Measurements from ENCODE around the gene IRF2.

The IRF2 gene

GRCh38 chr4:184442314-184442635, 32.1 kb downstream of the IRF2 start:
- TF ChIP-seq CTCF (conservative IDR thresholded peaks at IDR 0.05) (no peak), ZFX (IDR thresholded peaks at IDR 0.05) (no peak)
- H3K27ac ChIP-seq: no peak overlapping the region

DNA sequence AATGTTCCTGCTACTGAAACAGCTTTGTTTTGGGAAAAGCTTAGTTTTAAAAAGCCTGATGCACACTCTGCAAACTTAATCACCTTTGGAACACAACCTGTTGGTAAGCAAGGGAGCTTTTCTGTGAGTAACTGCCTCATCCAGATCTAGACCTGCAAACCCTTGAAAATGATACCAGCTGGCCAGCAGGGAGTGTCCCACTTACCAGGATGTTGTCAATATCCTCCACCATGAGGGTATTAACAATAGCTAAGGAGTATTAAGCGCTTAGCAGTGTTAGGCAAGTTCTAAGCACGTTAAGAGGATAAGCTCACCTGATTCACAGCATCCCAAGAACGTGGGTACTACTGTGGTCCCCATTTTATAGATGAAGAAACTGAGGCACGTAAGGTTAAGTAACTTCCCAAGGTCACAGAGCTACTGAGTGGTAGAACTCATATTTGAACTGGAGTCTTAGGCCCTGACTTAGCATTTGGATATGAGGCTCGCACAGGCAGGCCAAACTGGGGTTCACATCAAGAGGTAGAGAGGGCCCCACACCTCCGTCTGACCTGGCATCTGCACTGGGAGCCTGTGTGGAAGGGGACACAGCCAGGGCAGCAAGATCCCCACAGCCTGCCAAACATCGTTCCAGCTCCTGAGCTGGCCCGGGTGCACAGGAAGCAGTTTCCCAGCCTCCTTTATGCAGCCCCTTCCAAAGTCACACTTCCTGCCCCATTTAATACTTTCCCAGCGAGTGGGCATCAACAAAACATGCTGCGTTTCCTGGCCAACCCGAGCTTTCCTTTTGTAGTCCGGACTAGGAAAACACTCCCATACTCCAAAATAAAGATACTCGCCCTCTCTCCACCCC, 32.7 kb downstream of the IRF2 start:
- TF ChIP-seq CTCF (conservative IDR thresholded peaks at IDR 0.05) (no peak), ZFX (IDR thresholded peaks at IDR 0.05) (no peak)

DNA sequence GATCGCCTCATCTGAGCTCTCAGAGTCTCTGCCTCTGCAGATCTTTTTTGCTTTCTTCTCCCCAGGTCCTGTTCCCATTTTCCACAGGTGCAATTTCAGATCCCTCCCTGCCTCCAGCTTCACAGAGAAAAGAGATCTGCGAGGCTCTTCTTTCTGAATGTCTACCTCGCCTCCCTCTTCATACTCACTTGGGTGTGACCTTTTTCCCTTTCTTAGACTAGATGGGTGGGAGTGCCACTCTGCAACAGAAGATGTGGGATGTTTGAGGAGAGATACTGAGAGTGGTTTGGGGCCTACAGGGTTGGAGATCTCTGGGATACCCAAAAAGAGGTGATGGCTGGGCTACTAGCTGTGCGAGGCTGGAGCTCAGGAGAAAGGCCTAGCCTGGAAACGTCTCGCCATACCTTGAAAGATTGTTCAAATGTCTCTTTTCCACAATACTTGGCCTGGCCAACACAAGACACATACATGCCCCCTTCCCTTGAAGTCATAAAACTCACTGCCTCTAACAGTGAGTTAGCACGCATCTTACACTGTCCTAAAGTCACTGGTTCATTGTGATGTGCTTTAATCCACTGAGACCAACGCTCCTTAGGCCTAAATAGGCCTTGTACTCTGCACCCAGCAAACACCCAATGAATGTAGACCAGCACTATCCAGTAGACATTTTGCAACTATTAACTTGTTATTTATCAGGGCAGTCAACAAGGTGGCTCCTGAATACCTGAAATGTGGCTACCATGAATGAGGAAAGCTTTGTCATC, 33.6 kb downstream of the IRF2 start:
- TF ChIP-seq ZFX (IDR thresholded peaks at IDR 0.05) (no peak), CTCF (conservative IDR thresholded peaks at IDR 0.05) (no peak)
- H3K27ac ChIP-seq: no peak overlapping the region

More for the DNA sequence above, 32.7 kb downstream of the IRF2 start:
- H3K27ac ChIP-seq: no peak overlapping the region

GRCh38 chr4:184439856-184440594, 34.3 kb downstream of the IRF2 start:
- no peak for TF ChIP-seq ZFX (IDR thresholded peaks at IDR 0.05)
- no peak for TF ChIP-seq CTCF (conservative IDR thresholded peaks at IDR 0.05)
- H3K27ac ChIP-seq: no peak overlapping the region

DNA sequence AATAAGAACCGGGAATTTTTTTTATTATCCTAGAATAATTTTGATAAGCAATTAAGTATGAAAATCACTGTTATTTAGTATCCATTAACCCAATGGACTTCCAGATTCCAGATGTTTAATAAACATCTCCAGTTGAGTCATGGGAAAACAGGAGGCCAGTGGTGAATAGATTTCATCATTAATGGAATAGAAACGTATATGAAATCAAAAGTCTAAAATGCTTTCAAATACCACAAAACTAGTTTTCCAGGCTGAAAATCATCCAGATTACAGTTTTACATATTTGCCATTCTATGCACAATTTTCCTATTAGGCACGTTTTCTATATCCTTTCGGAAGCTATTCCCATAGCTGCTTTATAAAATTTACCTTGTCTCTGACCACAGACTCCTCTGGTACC, 35.0 kb downstream of the IRF2 start:
- H3K27ac ChIP-seq: no peak overlapping the region
- TF ChIP-seq ZFX (IDR thresholded peaks at IDR 0.05) (no peak), CTCF (conservative IDR thresholded peaks at IDR 0.05) (no peak)

DNA sequence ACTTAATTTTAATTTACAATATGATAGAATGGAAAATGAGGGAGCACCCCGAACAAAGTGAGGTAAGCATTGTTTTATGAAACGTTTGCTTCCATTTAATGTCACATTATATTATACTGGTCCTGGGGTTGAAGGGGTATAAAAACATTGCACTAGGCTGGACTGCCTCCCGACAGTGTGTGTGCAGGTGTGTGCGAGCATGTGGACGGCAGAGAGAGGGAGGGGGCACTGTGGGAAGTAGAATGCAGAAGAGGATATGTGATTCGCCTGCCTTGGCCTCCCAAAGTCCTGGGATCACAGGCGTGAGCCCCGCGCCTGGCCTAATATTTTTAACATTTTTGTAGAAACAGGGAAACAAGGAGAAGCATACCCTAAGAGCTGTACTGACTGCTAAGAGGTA, 36.0 kb downstream of the IRF2 start:
- no peak overlapping the region for H3K27ac ChIP-seq
- TF ChIP-seq ZFX (IDR thresholded peaks at IDR 0.05) (no peak), CTCF (conservative IDR thresholded peaks at IDR 0.05) (no peak)

Measured in C4-2B (cell line).